Measurements from ENCODE around the gene PMS2.
"Not testable (repeated sequence)": the region's sequence is repeated elsewhere in the genome, so short reads cannot be mapped to it uniquely, and the experiment has no call there.

DNA sequence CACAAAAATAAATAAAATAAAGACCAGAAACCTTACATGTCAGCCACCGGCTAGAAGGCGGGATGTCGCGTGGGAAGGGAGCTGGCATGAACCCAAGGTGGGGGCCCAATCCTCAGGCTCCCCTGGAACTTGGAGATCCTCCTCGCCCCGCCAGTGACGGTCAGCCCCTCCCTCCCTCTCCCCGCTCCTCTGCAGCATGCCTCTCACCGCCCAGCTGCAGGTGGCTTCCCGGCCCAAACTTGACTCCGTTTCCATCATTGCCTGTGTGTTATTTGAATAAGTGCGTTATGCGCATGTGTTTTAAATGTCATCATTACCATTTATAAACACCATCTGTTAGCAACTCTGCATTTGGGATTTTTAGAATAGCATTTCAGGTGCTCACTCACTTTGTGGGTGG, 45.6 kb downstream of the PMS2 start:
- TF ChIP-seq, protein P1, sequence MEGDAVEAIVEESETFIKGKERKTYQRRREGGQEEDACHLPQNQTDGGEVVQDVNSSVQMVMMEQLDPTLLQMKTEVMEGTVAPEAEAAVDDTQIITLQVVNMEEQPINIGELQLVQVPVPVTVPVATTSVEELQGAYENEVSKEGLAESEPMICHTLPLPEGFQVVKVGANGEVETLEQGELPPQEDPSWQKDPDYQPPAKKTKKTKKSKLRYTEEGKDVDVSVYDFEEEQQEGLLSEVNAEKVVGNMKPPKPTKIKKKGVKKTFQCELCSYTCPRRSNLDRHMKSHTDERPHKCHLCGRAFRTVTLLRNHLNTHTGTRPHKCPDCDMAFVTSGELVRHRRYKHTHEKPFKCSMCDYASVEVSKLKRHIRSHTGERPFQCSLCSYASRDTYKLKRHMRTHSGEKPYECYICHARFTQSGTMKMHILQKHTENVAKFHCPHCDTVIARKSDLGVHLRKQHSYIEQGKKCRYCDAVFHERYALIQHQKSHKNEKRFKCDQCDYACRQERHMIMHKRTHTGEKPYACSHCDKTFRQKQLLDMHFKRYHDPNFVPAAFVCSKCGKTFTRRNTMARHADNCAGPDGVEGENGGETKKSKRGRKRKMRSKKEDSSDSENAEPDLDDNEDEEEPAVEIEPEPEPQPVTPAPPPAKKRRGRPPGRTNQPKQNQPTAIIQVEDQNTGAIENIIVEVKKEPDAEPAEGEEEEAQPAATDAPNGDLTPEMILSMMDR (IDR thresholded peaks at IDR 0.05; ENCODE audit: low read length): not testable (repeated sequence)
- TF ChIP-seq EZH2 (optimal IDR thresholded peaks at IDR 0.05; ENCODE audit: low read depth, low read length); EZH2phosphoT487 (IDR thresholded peaks at IDR 0.05; ENCODE audit: low read length): not testable (repeated sequence)

Data from MM.1S (cell line).